ENCODE results near the gene GALR2. TPM values are rescaled to one million over a fixed set of nuclear protein-coding genes. Genes with fewer than 3 reads are reported as not detected.
"Not testable (repeated sequence)": the region's sequence is repeated elsewhere in the genome, so short reads cannot be mapped to it uniquely, and the experiment has no call there.

The GALR2 gene
- total RNA-seq, 2 experiments from 2014 or later: 3.5 to 4.8 TPM

GRCh38 chr17:76053246-76054111, 21.1 kb upstream of the GALR2 start:
- ChIA-PET POLR2A (interaction anchor here (0.5 to 2.0 kb wide), 4 partner anchors 9 to 164 kb away, joined by 3 to 6 read pairs (median 4); no protein-coding TSS in a partner anchor), CTCF (interaction anchor here (0.6 to 1.2 kb wide), 5 partner anchors 39 to 355 kb away, joined by 3 to 5 read pairs (median 4); partner anchors contain the start of gene PRPSAP1)
- Mint-ChIP-seq H3K4me1 (ENCODE audit: low read depth) (peaks cover 36% of the 10 kb centered on the region), H3K27me3 (no peaks in the 10 kb centered on the region), H3K36me3 (peaks cover 44% of the 10 kb centered on the region), H3K4me3 (no peak overlapping the region), H3K27ac (peak overlapping the region; percentile 31), H3K9me3 (no peaks in the 10 kb centered on the region)
- DNase-seq: peak; percentile 46
- intact Hi-C loops (cut with micrococcal nuclease): no loop called here

GRCh38 chr17:76054112-76054476, 20.5 kb upstream of the GALR2 start:
- Mint-ChIP-seq H3K27me3 (no peaks in the 10 kb centered on the region), H3K4me3 (no peak overlapping the region), H3K4me1 (ENCODE audit: low read depth) (peaks cover 32% of the 10 kb centered on the region), H3K9me3 (no peaks in the 10 kb centered on the region), H3K27ac (no peak overlapping the region), H3K36me3 (peaks cover 45% of the 10 kb centered on the region)
- POLR2A ChIA-PET: interaction anchor here (1.0 to 2.0 kb wide), 3 partner anchors 9 to 26 kb away, joined by 3 to 6 read pairs (median 3); no protein-coding TSS in a partner anchor
- DNase-seq: no peak
- intact Hi-C loops (cut with micrococcal nuclease): no loop called here
- CTCF ChIA-PET: interaction anchor here (0.6 to 0.9 kb wide), 4 partner anchors 40 to 355 kb away, joined by 3 to 4 read pairs (median 4); no protein-coding TSS in a partner anchor

- Mint-ChIP-seq H3K4me1 (ENCODE audit: low read depth) (peaks cover 12% of the 10 kb centered on the region), H3K9me3 (no peaks in the 10 kb centered on the region), H3K27ac (no peak overlapping the region), H3K27me3 (no peaks in the 10 kb centered on the region), H3K4me3 (no peak overlapping the region), H3K36me3 (peaks cover 49% of the 10 kb centered on the region)
- ChIA-PET CTCF (interaction anchor here (2.7 kb wide), 1 partner anchor 43 kb away, joined by 11 read pairs; no protein-coding TSS in a partner anchor), POLR2A (no interaction called here)
- DNase-seq: no peak
- intact Hi-C loops (cut with micrococcal nuclease): no loop called here
Measured at GRCh38 chr17:76056882-76057281, 17.7 kb upstream of the GALR2 start.

DNA sequence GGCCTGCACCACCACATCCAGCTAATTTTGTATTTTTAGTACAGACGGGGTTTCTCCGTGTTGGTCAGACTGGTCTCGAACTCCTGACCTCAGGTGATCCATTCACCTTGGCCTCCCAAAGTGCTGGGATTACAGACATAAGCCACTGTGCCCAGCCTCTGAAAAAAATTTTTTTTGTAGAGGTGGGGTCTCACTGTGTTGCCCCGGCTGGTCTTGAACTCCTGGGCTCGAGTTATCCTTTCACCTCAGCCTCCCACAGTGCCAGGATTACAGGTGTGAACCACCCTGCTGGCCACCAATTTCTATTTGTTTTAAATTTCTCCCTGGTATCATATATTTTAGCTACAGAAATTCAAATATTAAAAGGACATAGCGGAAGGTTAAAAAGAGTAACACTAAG, 16.3 kb upstream of the GALR2 start:
- CTCF ChIA-PET: interaction anchor here (2.7 kb wide), 1 partner anchor 44 kb away, joined by 11 read pairs; no protein-coding TSS in a partner anchor
- intact Hi-C loops (cut with micrococcal nuclease); POLR2A ChIA-PET; H3K27ac Mint-ChIP-seq; H3K27me3 Mint-ChIP-seq; DNase-seq; H3K9me3 Mint-ChIP-seq; H3K4me3 Mint-ChIP-seq: not testable (repeated sequence)
- H3K4me1 Mint-ChIP-seq (ENCODE audit: low read depth): peaks cover 13% of the 10 kb centered on the region
- peaks cover 56% of the 10 kb centered on the region for H3K36me3 Mint-ChIP-seq

DNA sequence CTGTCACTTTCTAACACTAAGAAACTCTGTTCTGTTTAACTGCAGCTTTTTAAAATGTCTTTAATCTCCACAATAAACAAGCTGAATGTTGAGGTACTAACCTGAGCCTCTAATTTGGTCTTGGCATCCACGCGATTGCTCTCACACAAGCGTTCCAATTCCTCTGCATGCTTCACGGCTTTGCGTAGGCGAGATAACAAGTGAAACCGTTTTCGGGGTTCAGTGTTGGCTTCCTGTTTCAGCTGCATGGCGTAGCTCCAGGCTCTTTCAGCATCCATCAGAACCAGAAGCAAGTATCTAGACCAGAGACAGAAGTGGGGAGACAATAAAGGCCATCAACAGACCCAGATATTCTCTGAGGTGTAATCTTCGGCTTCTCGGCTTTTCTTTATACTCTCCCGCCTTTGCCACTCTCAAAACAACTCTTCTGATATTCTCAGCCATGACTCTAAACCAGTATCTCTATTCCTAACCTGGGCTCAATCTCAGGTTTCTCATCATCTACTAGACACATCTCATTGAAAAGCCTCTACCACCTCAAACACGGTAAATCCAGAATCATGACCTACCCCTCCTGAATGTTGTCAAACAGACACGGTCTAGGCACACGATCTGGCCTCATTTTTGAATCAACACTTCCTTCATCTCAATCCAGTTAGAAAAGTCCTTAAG, 10.6 kb upstream of the GALR2 start:
- intact Hi-C loops (cut with micrococcal nuclease): loop anchor here (1.0 kb wide), 1 partner anchor 7 kb away; no protein-coding TSS in a partner anchor
- Mint-ChIP-seq H3K4me1 (ENCODE audit: low read depth) (peaks cover 31% of the 10 kb centered on the region), H3K9me3 (no peaks in the 10 kb centered on the region), H3K27ac (peak overlapping the region; percentile 84), H3K4me3 (peak overlapping the region; percentile 25), H3K27me3 (no peaks in the 10 kb centered on the region), H3K36me3 (peaks cover 68% of the 10 kb centered on the region)
- ChIA-PET POLR2A (interaction anchor here (1.2 to 1.9 kb wide), 3 partner anchors 8 to 40 kb away, joined by 3 to 14 read pairs (median 6); partner anchors contain the start of genes EXOC7 and SRP68), CTCF (interaction anchor here (0.6 to 2.1 kb wide), 9 partner anchors 7 to 64 kb away, joined by 3 to 21 read pairs (median 4); partner anchors contain the start of gene ZACN)
- peak; percentile 80 for DNase-seq

DNA sequence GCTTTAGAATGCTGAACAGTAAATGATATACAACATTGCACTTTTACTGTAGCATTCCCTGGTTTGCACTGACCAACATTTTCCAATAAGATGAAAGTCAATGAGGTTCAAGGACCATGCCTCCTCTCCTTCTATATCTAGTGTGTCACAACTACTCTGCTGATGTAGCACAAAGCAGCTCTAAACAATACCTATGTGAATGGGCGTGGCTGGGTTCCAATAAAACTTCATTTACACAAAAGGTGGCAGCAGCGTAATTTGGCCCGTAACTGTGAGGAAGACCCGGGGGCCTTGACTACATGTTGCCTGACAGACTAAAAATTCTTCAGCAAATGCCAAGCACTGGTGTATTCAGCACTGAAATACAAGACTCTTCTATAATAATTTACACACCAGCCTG, 8.8 kb upstream of the GALR2 start:
- peaks cover 61% of the 10 kb centered on the region for H3K36me3 Mint-ChIP-seq
- no peak overlapping the region for H3K4me3 Mint-ChIP-seq
- H3K27me3 Mint-ChIP-seq: no peaks in the 10 kb centered on the region
- H3K9me3 Mint-ChIP-seq: no peaks in the 10 kb centered on the region
- intact Hi-C loops (cut with micrococcal nuclease): loop anchor here (2.0 kb wide), 1 partner anchor 17 kb away; no protein-coding TSS in a partner anchor
- no peak for DNase-seq
- no peak overlapping the region for H3K27ac Mint-ChIP-seq
- POLR2A ChIA-PET: no interaction called here
- CTCF ChIA-PET: interaction anchor here (0.7 to 1.2 kb wide), 2 partner anchors 52 to 186 kb away, joined by 4 read pairs; no protein-coding TSS in a partner anchor
- H3K4me1 Mint-ChIP-seq (ENCODE audit: low read depth): peaks cover 41% of the 10 kb centered on the region

GRCh38 chr17:76071531-76072147, 2.9 kb upstream of the GALR2 start:
- Mint-ChIP-seq H3K27ac (peak overlapping the region; percentile 100), H3K27me3 (peaks cover 21% of the 10 kb centered on the region), H3K4me3 (peak overlapping the region; percentile 99), H3K4me1 (ENCODE audit: low read depth) (peaks cover 42% of the 10 kb centered on the region), H3K9me3 (no peaks in the 10 kb centered on the region), H3K36me3 (peaks cover 21% of the 10 kb centered on the region)
- CTCF ChIA-PET: interaction anchor here (0.8 to 1.3 kb wide), 9 partner anchors 8 to 288 kb away, joined by 3 to 5 read pairs (median 3); partner anchors contain the start of gene EXOC7
- intact Hi-C loops (cut with micrococcal nuclease): loop anchor here (1.0 to 10.0 kb wide), 6 partner anchors 8 to 287 kb away; partner anchors contain the start of genes EXOC7, TRIM65 and UNK
- POLR2A ChIA-PET: interaction anchor here (0.6 to 2.4 kb wide), 17 partner anchors 9 to 313 kb away, joined by 3 to 16 read pairs (median 4); partner anchors contain the start of genes CDK3, EXOC7, FBF1 and SPHK1
- DNase-seq: peak; percentile 63

GRCh38 chr17:76072148-76072858, 2.3 kb upstream of the GALR2 start, which contains the start of gene SRP68:
TSS of gene SRP68 (minus strand) at chr17:76072517. CDS start at chr17:76072491, 26 bp downstream.
- peak; percentile 90 for DNase-seq
- peaks cover 45% of the 10 kb centered on the region for H3K4me1 Mint-ChIP-seq (ENCODE audit: low read depth)
- no peaks in the 10 kb centered on the region for H3K9me3 Mint-ChIP-seq
- CTCF ChIA-PET: interaction anchor here (0.8 to 1.3 kb wide), 7 partner anchors 31 to 289 kb away, joined by 3 to 5 read pairs (median 3); partner anchors contain the start of gene EXOC7
- peak within 1 kb of the TSS; percentile 99 for H3K4me3 Mint-ChIP-seq
- H3K27me3 Mint-ChIP-seq: peaks cover 27% of the 10 kb centered on the region
- H3K36me3 Mint-ChIP-seq: peaks cover 17% of the 10 kb centered on the region
- H3K27ac Mint-ChIP-seq: peak within 1 kb of the TSS; percentile 100
- POLR2A ChIA-PET: interaction anchor here (0.6 to 2.4 kb wide), 15 partner anchors 9 to 313 kb away, joined by 3 to 16 read pairs (median 4); partner anchors contain the start of genes CDK3, EXOC7, FBF1 and SPHK1
- intact Hi-C loops (cut with micrococcal nuclease): loop anchor here (5.0 to 10.0 kb wide), 4 partner anchors 120 to 288 kb away; partner anchors contain the start of genes TRIM65 and UNK

DNA sequence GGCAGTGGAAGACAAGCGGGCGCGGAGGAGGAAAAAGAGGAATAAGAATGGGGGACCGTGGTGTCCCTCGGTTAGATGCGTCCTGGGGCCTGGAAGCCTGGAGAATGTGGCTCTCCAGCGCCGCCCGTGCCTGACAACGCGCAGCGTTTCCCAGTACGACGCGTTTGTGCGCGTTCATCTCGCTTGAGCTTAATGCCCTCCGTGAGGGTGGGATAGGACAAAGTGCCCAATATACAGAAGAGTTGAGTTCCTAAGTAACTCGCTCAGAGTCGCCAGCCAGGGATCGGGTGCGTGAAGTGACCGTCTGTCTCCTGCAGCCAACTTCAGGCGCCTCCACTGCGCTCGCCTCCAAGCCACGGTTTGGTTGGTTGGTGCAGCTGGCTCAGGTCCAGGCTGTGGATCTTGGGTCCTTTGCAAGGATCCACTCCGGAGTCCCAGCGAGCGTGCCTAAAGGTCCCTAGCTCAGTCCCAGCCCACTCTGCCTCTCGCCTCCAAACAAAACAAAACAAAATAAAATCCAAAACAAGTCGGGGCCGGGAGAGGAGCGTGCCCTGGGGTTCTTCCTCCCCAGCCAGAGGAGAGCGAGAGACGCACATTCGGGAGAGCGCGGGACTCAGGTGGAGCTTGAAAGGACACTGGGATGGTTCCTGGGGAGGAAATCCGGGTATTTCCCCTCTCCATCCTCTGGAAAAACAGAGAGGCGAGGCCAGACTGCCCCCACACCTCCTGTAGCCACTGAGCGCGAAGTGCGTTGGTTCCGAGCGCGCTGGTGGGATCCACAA, 974 bp downstream of the GALR2 start:
- peak; percentile 43 for DNase-seq
- Mint-ChIP-seq H3K27me3 (peaks cover 38% of the 10 kb centered on the region), H3K27ac (no peak overlapping the region), H3K4me3 (peak overlapping the region; percentile 17), H3K36me3 (peaks cover 4% of the 10 kb centered on the region), H3K4me1 (ENCODE audit: low read depth) (peaks cover 47% of the 10 kb centered on the region), H3K9me3 (no peaks in the 10 kb centered on the region)
- ChIA-PET POLR2A (interaction anchor here (1.9 kb wide), 1 partner anchor 12 kb away, joined by 6 read pairs; no protein-coding TSS in a partner anchor), CTCF (interaction anchor here (1.2 to 1.8 kb wide), 2 partner anchors 57 to 61 kb away, joined by 3 to 11 read pairs; no protein-coding TSS in a partner anchor)
- intact Hi-C loops (cut with micrococcal nuclease): loop anchor here (10.0 kb wide), 1 partner anchor 291 kb away; the partner anchor contains the start of gene UNK

All from activated CD4-positive, alpha-beta memory T cell treated with anti-CD3 and anti-CD28 coated beads for 36 hours (primary cell).